ENCODE results near the gene P2RX3. TPM values are rescaled to one million over a fixed set of nuclear protein-coding genes. Genes with fewer than 3 reads are reported as not detected.
A peak's percentile ranks its signal among the peaks of the same experiment; 100 is the strongest.

P2RX3 gene
- total RNA-seq, 1 donor from 2014 or later = not detected

DNA sequence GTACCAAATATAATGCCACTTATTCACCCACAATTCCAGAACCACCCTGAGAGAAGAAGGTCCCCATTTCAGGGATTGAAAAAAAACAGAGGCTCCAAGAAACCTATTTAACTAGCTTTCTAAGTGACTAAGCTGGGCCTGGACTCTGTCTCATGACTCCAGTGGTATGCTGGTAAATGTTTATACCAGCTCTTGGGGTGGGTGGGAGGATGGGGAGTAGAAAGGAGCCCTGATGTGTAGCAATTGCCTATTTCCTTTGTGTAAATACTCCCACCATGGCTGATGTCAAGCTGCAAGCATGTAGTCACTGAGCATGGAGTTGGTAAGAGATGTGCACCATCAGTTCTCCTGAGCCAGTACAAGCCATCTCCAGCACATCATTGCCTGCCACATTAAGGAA, 40.0 kb downstream of the P2RX3 start:
- Mint-ChIP-seq H3K36me3 (ENCODE audit: low read depth, unreplicated experiment) (no peaks in the 10 kb centered on the region), H3K27ac (ENCODE audit: unreplicated experiment) (no peak overlapping the region), H3K4me3 (ENCODE audit: unreplicated experiment) (no peak overlapping the region), H3K4me1 (ENCODE audit: low read depth, unreplicated experiment) (no peaks in the 10 kb centered on the region), H3K9me3 (ENCODE audit: unreplicated experiment) (peaks cover 1% of the 10 kb centered on the region), H3K27me3 (ENCODE audit: low read depth, unreplicated experiment) (peaks cover 47% of the 10 kb centered on the region)
- Histone ChIP-seq H3K27ac (ENCODE audit: low read depth, low read length) (no peak overlapping the region), H3K4me3 (ENCODE audit: insufficient read depth, low read depth, low read length) (no peak overlapping the region), H3K36me3 (ENCODE audit: insufficient read depth, low read length) (no peaks in the 10 kb centered on the region), H3K9ac (ENCODE audit: low read length) (no peak overlapping the region), H3K79me2 (ENCODE audit: insufficient read depth, low read length) (no peaks in the 10 kb centered on the region), H3K9me3 (ENCODE audit: insufficient read depth, low read depth, low read length) (no peaks in the 10 kb centered on the region), H3K4me2 (ENCODE audit: low read length) (no peak overlapping the region), H3K27me3 (ENCODE audit: insufficient read depth, low read length) (no peaks in the 10 kb centered on the region), H4K20me1 (ENCODE audit: insufficient read depth, low read length) (no peaks in the 10 kb centered on the region), H2AFZ (ENCODE audit: low read depth, low read length) (no peak overlapping the region), H3K4me1 (ENCODE audit: insufficient read depth, low read length) (no peaks in the 10 kb centered on the region)
- DNase-seq (ENCODE audit: low read depth) (no peak), FAIRE-seq (no peak)
- TF ChIP-seq, protein P1, sequence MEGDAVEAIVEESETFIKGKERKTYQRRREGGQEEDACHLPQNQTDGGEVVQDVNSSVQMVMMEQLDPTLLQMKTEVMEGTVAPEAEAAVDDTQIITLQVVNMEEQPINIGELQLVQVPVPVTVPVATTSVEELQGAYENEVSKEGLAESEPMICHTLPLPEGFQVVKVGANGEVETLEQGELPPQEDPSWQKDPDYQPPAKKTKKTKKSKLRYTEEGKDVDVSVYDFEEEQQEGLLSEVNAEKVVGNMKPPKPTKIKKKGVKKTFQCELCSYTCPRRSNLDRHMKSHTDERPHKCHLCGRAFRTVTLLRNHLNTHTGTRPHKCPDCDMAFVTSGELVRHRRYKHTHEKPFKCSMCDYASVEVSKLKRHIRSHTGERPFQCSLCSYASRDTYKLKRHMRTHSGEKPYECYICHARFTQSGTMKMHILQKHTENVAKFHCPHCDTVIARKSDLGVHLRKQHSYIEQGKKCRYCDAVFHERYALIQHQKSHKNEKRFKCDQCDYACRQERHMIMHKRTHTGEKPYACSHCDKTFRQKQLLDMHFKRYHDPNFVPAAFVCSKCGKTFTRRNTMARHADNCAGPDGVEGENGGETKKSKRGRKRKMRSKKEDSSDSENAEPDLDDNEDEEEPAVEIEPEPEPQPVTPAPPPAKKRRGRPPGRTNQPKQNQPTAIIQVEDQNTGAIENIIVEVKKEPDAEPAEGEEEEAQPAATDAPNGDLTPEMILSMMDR (IDR thresholded peaks at IDR 0.05; ENCODE audit: insufficient read depth, low read depth, low read length) = no peak
- no peak for TF ChIP-seq EZH2 (IDR thresholded peaks at IDR 0.05; ENCODE audit: insufficient read depth, low read length)

- FAIRE-seq = no peak
- TF ChIP-seq EZH2 (IDR thresholded peaks at IDR 0.05; ENCODE audit: insufficient read depth, low read length) = no peak
- TF ChIP-seq, protein P1 (IDR thresholded peaks at IDR 0.05; ENCODE audit: insufficient read depth, low read depth, low read length) = no peak
- H3K36me3 Mint-ChIP-seq (ENCODE audit: low read depth, unreplicated experiment) = no peaks in the 10 kb centered on the region
These were observed 41.6 kb downstream of the P2RX3 start for GRCh38 chr11:57379732-57380131.

GRCh38 chr11:57380975-57381374, 42.8 kb downstream of the P2RX3 start, which contains the start of gene PRG3:
TSS of gene PRG3 (minus strand) at chr11:57381150. CDS start at chr11:57380708, 442 bp downstream.
- Histone ChIP-seq H3K27me3 (ENCODE audit: insufficient read depth, low read length) (no peaks in the 10 kb centered on the region), H3K4me3 (ENCODE audit: insufficient read depth, low read depth, low read length) (no peak within 1 kb of the TSS), H3K79me2 (ENCODE audit: insufficient read depth, low read length) (no peaks in the 10 kb centered on the region), H3K9me3 (ENCODE audit: insufficient read depth, low read depth, low read length) (no peaks in the 10 kb centered on the region), H3K9ac (ENCODE audit: low read length) (no peak within 1 kb of the TSS), H3K27ac (ENCODE audit: low read depth, low read length) (no peak within 1 kb of the TSS), H3K4me2 (ENCODE audit: low read length) (no peak within 1 kb of the TSS), H4K20me1 (ENCODE audit: insufficient read depth, low read length) (no peaks in the 10 kb centered on the region), H3K36me3 (ENCODE audit: insufficient read depth, low read length) (no peaks in the 10 kb centered on the region), H2AFZ (ENCODE audit: low read depth, low read length) (no peak within 1 kb of the TSS), H3K4me1 (ENCODE audit: insufficient read depth, low read length) (no peaks in the 10 kb centered on the region)
- FAIRE-seq (no peak), DNase-seq (ENCODE audit: low read depth) (no peak)
- H3K4me3 Mint-ChIP-seq (ENCODE audit: unreplicated experiment) = no peak within 1 kb of the TSS
- no peaks in the 10 kb centered on the region for H3K36me3 Mint-ChIP-seq (ENCODE audit: low read depth, unreplicated experiment)
- TF ChIP-seq, protein P1 (IDR thresholded peaks at IDR 0.05; ENCODE audit: insufficient read depth, low read depth, low read length) = no peak
- TF ChIP-seq EZH2 (IDR thresholded peaks at IDR 0.05; ENCODE audit: insufficient read depth, low read length) = no peak
- no peaks in the 10 kb centered on the region for H3K9me3 Mint-ChIP-seq (ENCODE audit: unreplicated experiment)
- peaks cover 62% of the 10 kb centered on the region for H3K27me3 Mint-ChIP-seq (ENCODE audit: low read depth, unreplicated experiment)
- no peaks in the 10 kb centered on the region for H3K4me1 Mint-ChIP-seq (ENCODE audit: low read depth, unreplicated experiment)
- no peak within 1 kb of the TSS for H3K27ac Mint-ChIP-seq (ENCODE audit: unreplicated experiment)

More at GRCh38 chr11:57379732-57380131, 41.6 kb downstream of the P2RX3 start:
- Mint-ChIP-seq H3K9me3 (ENCODE audit: unreplicated experiment) (no peaks in the 10 kb centered on the region), H3K27me3 (ENCODE audit: low read depth, unreplicated experiment) (peaks cover 52% of the 10 kb centered on the region), H3K4me1 (ENCODE audit: low read depth, unreplicated experiment) (no peaks in the 10 kb centered on the region), H3K4me3 (ENCODE audit: unreplicated experiment) (no peak overlapping the region), H3K27ac (ENCODE audit: unreplicated experiment) (peak overlapping the region; percentile 1)
- H3K27ac ChIP-seq (ENCODE audit: low read depth, low read length) = no peak overlapping the region
- no peaks in the 10 kb centered on the region for H3K36me3 ChIP-seq (ENCODE audit: insufficient read depth, low read length)
- no peak overlapping the region for H3K9ac ChIP-seq (ENCODE audit: low read length)
- no peak overlapping the region for H3K4me3 ChIP-seq (ENCODE audit: insufficient read depth, low read depth, low read length)
- no peaks in the 10 kb centered on the region for H3K79me2 ChIP-seq (ENCODE audit: insufficient read depth, low read length)
- peak; percentile 14 for DNase-seq (ENCODE audit: low read depth)
- no peaks in the 10 kb centered on the region for H3K9me3 ChIP-seq (ENCODE audit: insufficient read depth, low read depth, low read length)
- H2AFZ ChIP-seq (ENCODE audit: low read depth, low read length) = no peak overlapping the region
- H4K20me1 ChIP-seq (ENCODE audit: insufficient read depth, low read length) = no peaks in the 10 kb centered on the region
- no peaks in the 10 kb centered on the region for H3K27me3 ChIP-seq (ENCODE audit: insufficient read depth, low read length)
- no peaks in the 10 kb centered on the region for H3K4me1 ChIP-seq (ENCODE audit: insufficient read depth, low read length)
- H3K4me2 ChIP-seq (ENCODE audit: low read length) = no peak overlapping the region

Measured in astrocyte (in vitro differentiated cells and primary cell).